BLaER1 treated with 17β-estradiol and CSF1 and Interleukin-3, amounts not matched to agents 10 nM and 100 nM (cell line): ENCODE results near the gene CAMK2G.
A peak's percentile ranks its signal among the peaks of the same experiment; 100 is the strongest.

ENCODE experiments used
- H3K27ac ChIP-seq, 11 experiments: shearing (Covaris generic); formaldehyde crosslinking; 2 replicates each; pipeline ENCODE4 v1.8.1; 2022
- H3K27me3 ChIP-seq, 11 experiments: shearing (Covaris generic); formaldehyde crosslinking; 2 replicates each; pipeline ENCODE4 v1.8.1; 2022
- H3K36me3 ChIP-seq, 11 experiments: shearing (Covaris generic); formaldehyde crosslinking; 2 replicates each; pipeline ENCODE4 v1.8.1; 2022
- H3K4me1 ChIP-seq, 10 experiments: shearing (Covaris generic); formaldehyde crosslinking; 2 replicates each; pipeline ENCODE4 v1.8.1; 2022
- H3K4me2 ChIP-seq, 11 experiments: shearing (Covaris generic); formaldehyde crosslinking; 2 replicates each; pipeline ENCODE4 v1.8.1; 2022
- H3K4me3 ChIP-seq, 10 experiments: shearing (Covaris generic); formaldehyde crosslinking; 2 replicates each; pipeline ENCODE4 v1.8.1; 2022
- H3K9ac ChIP-seq, 11 experiments: shearing (Covaris generic); formaldehyde crosslinking; 2 replicates each; pipeline ENCODE4 v1.8.1; 2022
- H3K9me3 ChIP-seq, 11 experiments: shearing (Covaris generic); formaldehyde crosslinking; replicated peaks in 1 of 11; 2 replicates each; pipeline ENCODE4 v1.8.1; 2022
- H4K20me1 ChIP-seq, 11 experiments: shearing (Covaris generic); formaldehyde crosslinking; 2 replicates each; pipeline ENCODE4 v1.8.1; 2022
- Cebpa-rat ChIP-seq, 11 experiments: shearing (Covaris generic); IDR thresholded peaks; 2 replicates each; pipeline ENCODE4 v1.8.1; 2022

The CAMK2G gene

GRCh38 chr10:73872190-73872710 lies 2.1 kb downstream of the CAMK2G start:
- peak overlapping the region in 9 of 11 experiments; percentile 2 to 71 (median 63); a peak in 11 of 22 replicates for H3K9ac ChIP-seq
- peak overlapping the region; percentile 79 to 96 (median 90) for H3K4me2 ChIP-seq

DNA sequence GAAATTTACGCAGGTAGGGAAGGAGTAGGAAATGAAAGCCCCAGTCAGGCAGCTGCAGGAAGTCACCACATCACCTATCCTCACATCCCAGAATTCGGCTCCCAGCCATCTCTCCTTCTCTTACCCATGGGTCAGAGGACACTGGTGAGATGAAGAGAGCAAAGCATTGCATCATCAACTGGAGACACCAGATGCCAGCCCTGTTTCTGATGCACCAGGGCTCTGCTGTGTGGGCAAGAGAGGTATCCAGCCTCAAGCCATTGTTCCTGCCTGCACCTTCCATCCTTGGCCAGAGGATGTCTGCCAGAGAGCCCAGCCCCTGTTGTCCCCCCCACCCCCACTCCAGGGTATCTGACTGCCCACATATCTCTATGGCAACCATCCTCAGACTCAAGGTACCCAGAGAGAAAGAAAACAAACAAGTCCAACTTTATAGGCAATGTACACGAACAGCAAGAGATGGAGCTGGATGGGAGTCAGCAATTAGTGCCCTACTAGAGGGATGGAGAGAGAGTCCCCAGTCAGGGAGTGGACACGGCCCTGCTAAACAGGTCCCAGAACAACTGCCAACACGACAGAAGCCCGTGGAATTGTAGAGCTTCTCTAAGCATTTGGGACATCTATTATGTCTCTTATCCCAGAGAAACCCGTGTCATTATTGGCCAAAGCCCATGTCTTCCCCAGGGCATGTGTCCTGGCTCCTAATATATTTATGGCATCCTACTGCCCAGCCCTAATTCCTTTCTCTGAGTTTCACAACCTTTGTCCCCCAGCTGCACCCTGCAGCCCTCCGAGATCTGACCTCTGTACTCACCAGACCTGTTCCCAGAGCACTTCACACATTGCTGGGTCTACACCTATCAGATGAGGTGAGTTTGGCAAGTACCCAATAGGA lies 2.8 kb downstream of the CAMK2G start:
- Histone ChIP-seq H3K27ac (no peak overlapping the region), H3K27me3 (no peaks in the 10 kb centered on the region), H3K36me3 (peaks cover 14 to 48% (median 32%) of the 10 kb centered on the region in 11 experiments; a peak in 21 of 22 replicates), H3K9me3 (no peaks in the 10 kb centered on the region), H3K4me1 (peaks cover 52 to 77% (median 66%) of the 10 kb centered on the region in 10 experiments), H3K4me3 (no peak overlapping the region), H3K4me2 (peak overlapping the region; percentile 79 to 96 (median 90)), H4K20me1 (peaks cover 9 to 29% (median 19%) of the 10 kb centered on the region in 11 experiments; a peak in 19 of 22 replicates), H3K9ac (peak overlapping the region in 7 of 11 experiments; percentile 13 to 65 (median 43); a peak in 8 of 22 replicates)
- peak in 2 of 11 experiments; percentile 40 to 60; a peak in 4 of 22 replicates for TF ChIP-seq Cebpa-rat (IDR thresholded peaks at IDR 0.05)

More at GRCh38 chr10:73872190-73872710, 2.1 kb downstream of the CAMK2G start:
- no peak for TF ChIP-seq Cebpa-rat (IDR thresholded peaks at IDR 0.05)
- Histone ChIP-seq H3K9me3 (no peaks in the 10 kb centered on the region), H3K27ac (no peak overlapping the region; a peak in 1 of 22 replicates), H4K20me1 (peaks cover 9 to 29% (median 19%) of the 10 kb centered on the region in 11 experiments; a peak in 19 of 22 replicates), H3K27me3 (no peaks in the 10 kb centered on the region), H3K4me3 (peak overlapping the region in 8 of 10 experiments; percentile 47 to 70 (median 54); a peak in 11 of 20 replicates), H3K4me1 (peaks cover 45 to 72% (median 60%) of the 10 kb centered on the region in 10 experiments), H3K36me3 (peaks cover 14 to 48% (median 32%) of the 10 kb centered on the region in 11 experiments; a peak in 21 of 22 replicates)

- peak overlapping the region; percentile 66 to 98 (median 92); a peak in 21 of 22 replicates for H3K4me2 ChIP-seq
- H3K27me3 ChIP-seq, result no peaks in the 10 kb centered on the region
- peak overlapping the region in 4 of 11 experiments; percentile 25 to 80 (median 72); a peak in 3 of 22 replicates for H3K27ac ChIP-seq
- no peak overlapping the region for H3K4me3 ChIP-seq
- peaks cover 59 to 81% (median 72%) of the 10 kb centered on the region in 10 experiments for H3K4me1 ChIP-seq
- no peaks in the 10 kb centered on the region for H3K9me3 ChIP-seq
- peaks cover 16 to 57% (median 38%) of the 10 kb centered on the region in 11 experiments; a peak in 21 of 22 replicates for H3K36me3 ChIP-seq
- H3K9ac ChIP-seq, result peak overlapping the region in 2 of 11 experiments; percentile 10 to 69; a peak in 2 of 22 replicates
- TF ChIP-seq Cebpa-rat (IDR thresholded peaks at IDR 0.05), result no peak
- H4K20me1 ChIP-seq, result peaks cover 9 to 29% (median 19%) of the 10 kb centered on the region in 11 experiments; a peak in 19 of 22 replicates
These were observed 5.6 kb downstream of the CAMK2G start for GRCh38 chr10:73868655-73869195.

- Histone ChIP-seq H3K36me3 (peaks cover 20 to 62% (median 42%) of the 10 kb centered on the region in 11 experiments; a peak in 21 of 22 replicates), H4K20me1 (peaks cover 6 to 26% (median 15%) of the 10 kb centered on the region in 11 experiments; a peak in 19 of 22 replicates), H3K4me3 (no peak overlapping the region)
These were observed 6.3 kb downstream of the CAMK2G start for GRCh38 chr10:73867871-73868631.

DNA sequence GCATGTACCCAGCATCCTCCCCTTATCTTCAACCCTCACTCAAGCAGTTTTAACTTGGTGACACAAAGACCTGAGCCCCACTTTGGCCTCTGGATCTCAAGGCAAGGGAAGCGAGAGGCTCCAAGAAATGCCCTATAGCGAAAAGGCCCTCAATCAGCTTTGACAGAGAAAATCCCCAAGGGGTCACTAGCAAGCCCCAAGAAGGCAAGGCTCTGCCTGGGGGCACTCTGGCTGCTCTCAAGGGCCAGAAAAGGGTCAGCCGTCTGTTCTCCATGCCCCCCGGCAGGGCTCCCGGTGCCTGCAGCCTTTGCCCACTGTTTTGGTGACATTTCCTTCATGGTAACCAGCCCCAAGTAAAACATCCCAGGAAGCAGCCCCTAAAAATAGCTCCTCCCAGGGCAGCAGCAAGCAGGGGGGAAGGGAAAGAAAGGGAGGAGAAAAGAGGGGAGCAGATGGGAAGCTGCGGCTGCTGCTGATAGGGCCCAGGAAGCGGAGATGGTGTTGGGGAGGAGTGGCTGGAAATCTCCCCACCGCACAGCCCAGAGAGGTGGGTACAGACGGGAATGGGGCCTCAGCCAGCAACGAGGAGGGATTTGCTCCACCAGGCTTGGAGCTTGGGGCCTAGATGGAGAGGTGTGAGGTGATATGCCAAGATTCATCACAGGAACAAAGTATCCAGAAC lies 7.1 kb downstream of the CAMK2G start:
- Histone ChIP-seq H3K36me3 (peaks cover 20 to 68% (median 42%) of the 10 kb centered on the region in 11 experiments; a peak in 21 of 22 replicates), H3K9me3 (no peaks in the 10 kb centered on the region), H3K27me3 (no peaks in the 10 kb centered on the region), H3K27ac (peak overlapping the region; percentile 7 to 82 (median 78); a peak in 20 of 22 replicates), H3K4me1 (peaks cover 52 to 84% (median 68%) of the 10 kb centered on the region in 10 experiments), H3K9ac (peak overlapping the region; percentile 45 to 72 (median 63); a peak in 20 of 22 replicates), H3K4me3 (peak overlapping the region in 3 of 10 experiments; percentile 3 to 32 (median 24); a peak in 2 of 20 replicates), H3K4me2 (peak overlapping the region; percentile 66 to 98 (median 92)), H4K20me1 (peaks cover 0 to 18% (median 7%) of the 10 kb centered on the region in 11 experiments; a peak in 12 of 22 replicates)
- no peak for TF ChIP-seq Cebpa-rat (IDR thresholded peaks at IDR 0.05)

More at GRCh38 chr10:73867871-73868631, 6.3 kb downstream of the CAMK2G start:
- H3K4me2 ChIP-seq, result peak overlapping the region; percentile 66 to 98 (median 92)
- TF ChIP-seq Cebpa-rat (IDR thresholded peaks at IDR 0.05), result no peak
- peak overlapping the region; percentile 33 to 72 (median 63); a peak in 12 of 22 replicates for H3K9ac ChIP-seq
- peak overlapping the region in 9 of 11 experiments; percentile 67 to 82 (median 79); a peak in 15 of 22 replicates for H3K27ac ChIP-seq
- H3K27me3 ChIP-seq, result no peaks in the 10 kb centered on the region
- peaks cover 59 to 84% (median 72%) of the 10 kb centered on the region in 10 experiments for H3K4me1 ChIP-seq
- no peaks in the 10 kb centered on the region for H3K9me3 ChIP-seq

DNA sequence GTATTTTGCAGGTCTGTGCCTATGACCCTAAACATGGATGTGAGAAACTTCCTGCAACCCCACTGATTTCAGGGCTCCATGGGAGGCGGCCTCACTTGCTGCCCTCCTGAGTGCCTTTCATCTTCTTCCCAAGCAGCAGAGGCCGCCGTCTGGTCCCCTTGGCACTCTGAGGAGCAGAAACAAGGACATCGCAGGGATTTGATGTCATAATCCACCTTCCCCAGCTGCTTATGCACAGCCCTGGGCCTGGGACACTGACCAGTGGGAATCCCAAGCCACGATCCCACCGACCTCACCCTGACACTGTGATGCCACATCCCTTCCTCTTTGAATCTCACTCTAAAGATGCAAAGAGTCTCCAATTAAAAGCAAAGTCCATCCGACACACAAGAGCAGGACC lies 7.7 kb downstream of the CAMK2G start:
- H3K9me3 ChIP-seq, result no peaks in the 10 kb centered on the region
- peaks cover 0 to 11% (median 2%) of the 10 kb centered on the region in 11 experiments; a peak in 9 of 22 replicates for H4K20me1 ChIP-seq
- H3K27me3 ChIP-seq, result no peaks in the 10 kb centered on the region
- H3K27ac ChIP-seq, result peak overlapping the region in 10 of 11 experiments; percentile 46 to 82 (median 78); a peak in 19 of 22 replicates
- peaks cover 20 to 70% (median 42%) of the 10 kb centered on the region in 11 experiments; a peak in 21 of 22 replicates for H3K36me3 ChIP-seq
- peak overlapping the region in 7 of 10 experiments; percentile 2 to 47 (median 24); a peak in 9 of 20 replicates for H3K4me3 ChIP-seq
- no peak for TF ChIP-seq Cebpa-rat (IDR thresholded peaks at IDR 0.05)
- H3K4me2 ChIP-seq, result peak overlapping the region; percentile 66 to 98 (median 92)
- H3K4me1 ChIP-seq, result peaks cover 46 to 84% (median 64%) of the 10 kb centered on the region in 10 experiments
- peak overlapping the region in 10 of 11 experiments; percentile 45 to 72 (median 63); a peak in 19 of 22 replicates for H3K9ac ChIP-seq
